SK-MEL-5 (cell line): ENCODE measurements around the gene FBXO34. TPM values are rescaled to one million over a fixed set of nuclear protein-coding genes. Genes with fewer than 3 reads are reported as not detected.
"Not testable (repeated sequence)": the region's sequence is repeated elsewhere in the genome, so short reads cannot be mapped to it uniquely, and the experiment has no call there.

Experiments used
- DNase-seq: peaks from one replicate; pipeline ENCODE4 v3.0.0-alpha.2; 2016; ENCODE audit warnings: low read depth, low spot score
- in situ Hi-C: cut with HindIII; loops from 2 replicates; pipeline ENCODE4 v1.10.0; 2016; ENCODE audit warnings: low sequenced_read_pairs, high pct_unique_total_duplicates, low pct_unique_long_range_greater_than_20kb
- total RNA-seq: library from RNA; depleted of rRNA; stranded (reverse); fragments of >200 nt; shearing (Covaris generic); gene quantifications from 2 replicates; pipeline ENCODE4 v1.2.3, GENCODE V29; 2014

The FBXO34 gene
- total RNA-seq, 1 experiment from 2014 or later: 15.6 TPM

DNA sequence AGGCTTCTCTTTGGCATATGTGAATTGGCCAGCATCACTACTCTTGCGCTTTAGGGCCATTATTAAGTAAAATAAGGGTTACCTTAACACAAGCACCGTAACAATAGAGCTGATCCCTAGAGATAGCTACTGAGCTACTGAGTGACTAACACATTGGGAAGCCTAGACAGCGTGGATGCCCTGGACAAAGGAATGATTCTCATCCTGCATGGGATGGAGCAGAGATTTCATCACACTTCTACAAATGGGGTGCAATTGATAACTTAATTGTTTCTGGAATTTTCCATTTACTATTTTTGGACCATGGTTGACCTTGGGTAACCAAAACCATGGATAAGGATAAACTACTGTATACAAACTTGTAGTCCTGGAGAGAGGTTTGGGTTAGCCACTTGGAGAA, 57.1 kb downstream of the FBXO34 start:
- in situ Hi-C loops: no loop called here
- DNase-seq: no peak

DNA sequence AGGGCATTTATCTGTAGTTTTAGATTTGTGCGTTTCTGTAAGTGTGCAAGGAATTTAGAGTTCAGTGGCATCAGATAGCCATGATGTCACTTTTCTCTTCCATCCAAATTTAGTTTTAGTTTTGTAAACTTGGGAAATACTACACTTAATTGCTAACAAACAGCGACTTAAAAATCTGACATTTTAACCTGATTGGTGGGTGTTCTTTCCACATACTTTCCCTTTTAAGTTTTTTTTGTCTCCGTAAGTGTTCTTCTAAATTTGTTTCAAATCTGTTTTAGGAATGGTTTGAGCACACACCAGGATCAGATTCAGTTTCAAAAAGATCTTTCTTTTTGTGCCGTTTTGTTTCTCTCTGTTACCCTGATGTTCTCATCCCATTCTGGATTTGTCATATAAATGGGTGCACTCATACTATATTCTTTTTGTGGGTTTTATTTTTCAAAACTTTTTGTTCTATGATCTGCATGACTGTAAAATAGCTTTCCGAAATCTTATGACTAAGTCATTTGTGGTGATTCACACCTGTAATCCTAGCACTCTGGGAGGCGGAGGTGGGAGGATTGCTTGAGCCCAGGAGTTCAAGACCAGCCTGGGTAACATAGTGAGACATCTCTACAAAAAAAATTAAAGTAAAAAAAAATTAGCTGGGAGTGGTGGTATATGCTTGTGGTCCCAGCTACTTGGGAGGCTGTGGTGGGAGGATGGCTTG, 58.9 kb downstream of the FBXO34 start:
- DNase-seq: no peak
- in situ Hi-C loops: no loop called here

DNA sequence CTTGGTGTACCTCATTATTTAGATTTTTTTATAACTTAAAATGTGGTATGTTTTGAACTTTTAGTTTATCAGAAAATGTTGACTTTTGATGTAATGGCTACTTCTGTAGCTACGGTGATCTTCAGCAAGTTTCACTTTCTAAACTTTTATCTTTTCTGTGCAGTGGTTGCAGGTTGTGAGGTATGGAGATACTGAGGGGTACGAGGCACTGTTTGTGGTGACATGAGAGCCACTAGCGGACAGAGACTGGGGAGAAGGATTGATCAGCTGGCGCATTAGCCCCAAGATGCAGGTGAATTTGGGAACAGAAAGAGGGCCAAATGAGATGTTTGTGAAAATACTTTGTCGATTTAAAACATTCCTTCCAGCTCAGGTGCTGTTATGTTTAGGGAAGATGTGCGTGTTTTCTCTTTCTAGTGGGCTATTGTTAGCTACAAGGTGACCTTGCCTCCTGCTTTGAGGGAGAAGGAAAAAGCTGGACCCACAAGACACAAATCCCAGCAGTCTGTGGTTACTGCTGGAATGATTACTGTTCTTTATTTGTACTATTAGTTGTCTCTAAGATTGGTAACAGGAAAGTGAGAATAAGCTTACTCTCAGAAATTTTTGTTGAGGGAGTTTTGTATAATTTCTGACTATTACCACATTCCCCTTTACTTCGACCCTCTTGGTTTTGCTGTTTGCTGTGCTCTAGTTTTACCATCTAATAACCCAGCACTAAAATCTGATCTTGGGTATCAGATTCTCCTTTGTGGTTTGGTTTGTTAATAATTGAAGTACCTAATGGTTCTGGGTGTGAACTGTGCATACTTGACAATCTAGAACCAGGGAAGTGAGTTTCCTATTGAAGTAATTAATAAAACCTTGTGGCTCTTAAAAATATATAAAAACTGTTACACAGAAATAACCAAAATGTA, 61.7 kb downstream of the FBXO34 start:
- in situ Hi-C loops: no loop called here
- DNase-seq: no peak

DNA sequence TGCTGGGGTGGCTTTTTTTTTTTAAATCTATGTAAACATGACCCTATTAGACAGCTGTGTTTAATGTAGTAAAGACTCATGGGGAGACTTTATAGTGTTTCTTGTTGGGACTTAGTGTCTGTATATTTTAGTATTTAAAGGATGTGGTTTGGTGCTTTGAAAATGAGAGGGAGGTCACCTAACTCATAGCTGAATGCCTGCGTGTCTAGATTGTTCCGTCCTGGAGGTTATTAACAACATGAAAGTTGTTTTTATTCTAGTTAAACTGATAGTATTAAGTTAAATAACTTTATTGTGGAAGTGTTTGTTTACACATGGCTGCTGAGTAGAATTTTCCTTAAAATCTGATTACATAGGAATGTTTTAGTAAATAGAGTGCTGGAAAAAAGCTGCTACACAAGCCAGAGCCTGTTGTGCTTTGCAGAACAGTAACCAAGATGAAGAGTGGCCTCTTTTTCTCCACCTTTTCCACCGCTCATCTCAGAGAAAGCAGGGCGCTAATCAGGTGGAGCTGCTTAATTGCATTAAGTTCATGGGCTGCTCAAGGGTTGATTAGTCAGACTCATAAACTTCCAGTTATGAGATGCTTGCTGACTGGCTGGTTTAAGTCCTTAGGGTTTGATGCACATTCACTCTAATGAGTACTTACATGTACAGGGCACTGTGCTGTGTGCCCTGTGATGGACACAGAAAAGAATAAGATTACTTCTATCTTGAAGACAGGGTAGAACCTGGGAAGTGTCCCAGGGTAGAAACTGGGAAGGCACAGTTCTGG, 62.7 kb downstream of the FBXO34 start:
- in situ Hi-C loops: no loop called here
- no peak for DNase-seq

DNA sequence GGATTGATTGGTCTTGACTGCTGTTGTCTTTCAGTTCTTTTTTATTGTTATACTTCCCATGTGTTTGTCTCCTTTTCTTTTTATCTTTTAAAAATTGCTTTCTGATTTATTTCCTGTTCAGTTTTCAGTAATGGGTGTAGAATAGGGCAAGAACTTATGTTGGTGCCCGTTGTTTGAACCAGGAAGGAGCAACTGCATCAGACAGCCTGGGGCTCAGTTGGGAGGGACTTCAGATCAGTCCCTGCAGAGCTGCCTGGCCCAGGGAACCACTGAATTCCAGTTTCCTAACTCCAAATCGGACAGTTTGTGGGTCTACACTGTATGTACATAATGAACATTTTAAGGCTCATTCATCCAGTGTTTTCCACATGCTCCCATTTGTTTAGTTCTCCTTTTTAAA, 64.9 kb downstream of the FBXO34 start:
- DNase-seq: peak; percentile 29
- in situ Hi-C loops: no loop called here

DNA sequence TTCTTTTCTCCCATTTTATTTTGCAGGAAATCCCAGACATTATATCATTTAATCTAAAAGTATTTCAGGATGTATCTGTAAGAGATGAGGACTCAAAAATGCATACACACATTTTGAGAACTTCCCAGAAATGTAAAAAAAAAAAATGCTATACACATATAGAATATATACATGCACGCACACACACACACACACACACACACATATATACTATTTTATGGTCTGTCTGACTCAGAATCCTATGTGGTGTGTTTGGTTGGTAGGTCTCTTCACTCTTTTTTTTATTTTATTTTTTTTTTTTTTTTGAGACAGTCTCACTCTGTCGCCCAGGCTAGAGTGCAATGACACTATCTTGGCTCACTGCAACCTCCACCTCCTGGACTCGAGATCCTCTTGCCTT, 65.5 kb downstream of the FBXO34 start:
- in situ Hi-C loops: no loop called here
- DNase-seq: no peak

DNA sequence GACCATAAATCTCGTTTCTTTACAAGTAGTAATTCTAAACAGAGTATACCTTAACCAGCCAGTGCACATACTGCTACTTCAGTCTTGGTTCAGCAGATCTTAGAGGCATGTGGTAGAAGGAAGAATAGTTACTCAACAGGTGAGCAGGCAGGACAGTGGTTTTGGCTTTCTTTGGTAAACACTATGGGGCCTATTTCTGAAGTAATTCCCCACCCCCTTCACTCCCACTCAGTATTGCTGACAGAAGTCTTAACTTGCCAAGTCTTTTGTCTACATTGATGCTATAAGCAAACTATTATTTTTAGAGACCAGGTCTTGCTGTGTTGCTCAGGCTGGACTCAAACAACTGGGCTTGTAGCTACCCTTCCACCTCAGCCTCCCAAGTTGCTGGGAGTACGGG, 68.5 kb downstream of the FBXO34 start:
- no peak for DNase-seq
- in situ Hi-C loops: no loop called here

DNA sequence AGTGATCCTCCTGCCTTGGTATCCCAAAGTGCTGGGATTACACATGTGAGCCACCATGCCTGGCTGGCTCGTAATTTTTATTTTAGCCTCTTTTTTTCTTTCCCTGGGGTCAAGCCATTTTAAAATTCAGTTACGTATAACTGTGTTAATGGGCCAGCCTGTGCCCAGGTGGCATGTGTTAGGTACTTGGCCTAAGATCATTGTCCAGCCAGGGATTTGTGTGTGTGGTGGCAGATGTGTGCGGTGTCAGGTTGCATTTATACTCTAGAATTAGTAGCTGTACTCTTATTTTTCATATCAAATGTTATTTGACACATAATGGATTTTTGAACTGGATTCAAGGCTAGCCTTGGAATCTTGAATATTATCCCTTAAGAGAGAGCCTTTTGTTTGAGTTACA, 69.3 kb downstream of the FBXO34 start:
- no peak for DNase-seq
- in situ Hi-C loops: no loop called here

DNA sequence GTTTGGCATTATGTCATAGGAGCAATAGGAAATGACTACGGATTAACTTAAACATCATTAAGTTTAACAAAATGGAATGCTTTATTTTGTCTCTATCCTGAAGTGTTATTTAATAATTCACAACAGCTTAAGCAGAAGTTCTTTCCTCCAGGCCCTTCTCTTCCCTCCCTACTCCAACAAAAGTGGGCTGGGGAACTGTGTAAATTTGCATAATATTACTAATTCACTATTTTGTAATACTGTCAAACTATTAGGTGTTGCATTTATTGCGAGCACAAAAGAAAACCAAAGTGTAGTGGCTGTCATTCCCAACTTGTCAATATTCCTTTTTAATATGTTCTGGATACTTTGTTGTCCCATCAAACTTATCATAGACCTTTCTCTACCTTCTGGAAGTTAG, 70.6 kb downstream of the FBXO34 start:
- in situ Hi-C loops: no loop called here
- no peak for DNase-seq

DNA sequence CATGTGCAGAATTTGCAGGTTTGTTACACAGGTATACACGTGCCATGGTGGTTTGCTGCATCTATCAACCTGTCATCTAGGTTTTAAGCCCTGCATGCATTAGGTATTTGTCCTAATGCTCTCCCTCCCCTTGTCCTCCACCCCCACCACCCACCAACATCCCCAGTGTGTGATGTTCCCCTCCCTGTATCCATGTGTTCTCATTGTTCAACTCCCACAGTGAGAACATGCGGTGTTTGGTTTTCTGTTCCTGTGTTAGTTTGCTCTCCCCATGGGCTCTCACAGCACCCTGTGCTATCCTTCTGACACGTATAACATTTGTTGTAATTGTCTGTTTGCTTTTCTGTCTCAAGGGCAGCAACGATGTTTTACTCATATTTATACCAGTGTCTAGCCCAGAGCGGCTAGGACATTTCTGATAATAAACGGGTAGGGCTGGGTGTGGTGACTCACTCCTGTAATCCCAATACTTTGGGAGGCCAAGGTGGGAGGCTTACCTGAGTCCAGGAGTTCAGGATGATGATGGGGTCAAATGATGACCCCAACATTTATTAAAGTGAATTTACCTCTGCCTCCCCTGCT, 73.5 kb downstream of the FBXO34 start:
- DNase-seq, in situ Hi-C loops: not testable (repeated sequence)

DNA sequence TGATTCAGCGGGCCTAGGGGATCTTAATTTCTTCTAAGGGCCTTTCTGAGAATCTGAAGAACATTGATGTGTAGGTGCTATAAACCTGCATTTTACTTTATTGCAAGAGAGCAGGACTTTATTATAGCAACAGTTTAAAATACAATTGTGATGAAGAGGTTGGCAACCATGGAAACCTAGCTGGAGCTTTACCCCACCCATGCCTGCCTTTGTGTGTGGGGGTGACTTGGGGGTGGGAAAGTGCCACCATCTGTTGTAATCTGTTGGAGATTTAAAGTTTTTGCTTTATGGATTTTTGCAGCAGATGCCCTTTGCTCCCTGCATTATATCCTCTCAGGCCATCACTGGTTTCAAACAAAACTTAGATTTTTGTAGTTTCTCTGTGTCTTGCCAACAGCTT, 75.8 kb downstream of the FBXO34 start:
- DNase-seq: no peak
- in situ Hi-C loops: no loop called here

DNA sequence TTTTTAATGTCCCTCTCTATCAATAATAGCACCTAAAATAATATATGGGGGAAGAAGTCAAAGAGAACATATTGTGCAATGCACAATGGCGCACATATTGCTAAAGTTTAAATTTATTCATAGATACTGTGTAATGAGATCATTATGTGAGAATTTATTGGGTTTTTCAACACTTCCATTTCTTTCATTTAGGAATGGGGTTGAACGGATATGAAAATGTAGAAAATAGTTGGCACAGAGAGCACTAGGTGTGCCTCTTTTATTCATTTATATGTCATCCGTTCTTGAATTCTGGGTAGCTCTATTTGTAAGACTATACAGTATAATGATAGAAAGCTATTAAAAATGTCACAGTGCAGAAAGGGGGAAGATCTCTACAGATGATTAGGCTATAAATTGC, 76.5 kb downstream of the FBXO34 start:
- in situ Hi-C loops: no loop called here
- DNase-seq: no peak

DNA sequence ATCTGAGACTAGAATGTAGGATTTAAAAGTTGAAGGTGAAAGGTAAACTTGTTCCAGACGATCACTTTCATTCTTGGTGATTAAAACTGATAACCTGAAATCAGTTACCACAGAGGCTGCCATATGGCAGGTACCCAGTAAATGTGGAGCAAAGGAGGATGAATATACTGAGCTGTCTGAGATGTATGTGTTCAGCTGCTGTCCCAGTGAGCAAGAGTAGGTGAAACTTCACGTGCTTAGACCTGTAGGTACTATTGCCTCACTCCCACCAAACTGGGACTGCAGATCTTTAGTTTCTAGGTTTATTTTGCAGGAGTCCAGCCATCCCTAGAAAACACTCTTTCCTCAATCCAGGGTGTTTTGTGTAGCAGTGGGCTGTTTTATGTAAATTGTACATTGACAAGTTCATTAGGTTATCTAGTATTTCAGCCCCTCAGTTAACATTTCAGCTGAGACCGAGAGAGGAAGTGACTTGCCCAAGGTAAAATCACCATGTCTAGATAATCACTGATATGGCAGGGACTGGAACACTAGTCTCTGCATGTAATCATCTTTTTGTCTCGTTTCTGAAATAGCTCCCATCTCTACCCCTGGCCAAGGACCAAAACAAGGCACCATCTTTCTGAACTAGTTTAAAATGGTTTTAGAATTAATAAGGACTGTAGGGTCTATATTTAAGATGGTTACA, 77.7 kb downstream of the FBXO34 start:
- in situ Hi-C loops: no loop called here
- DNase-seq: no peak

DNA sequence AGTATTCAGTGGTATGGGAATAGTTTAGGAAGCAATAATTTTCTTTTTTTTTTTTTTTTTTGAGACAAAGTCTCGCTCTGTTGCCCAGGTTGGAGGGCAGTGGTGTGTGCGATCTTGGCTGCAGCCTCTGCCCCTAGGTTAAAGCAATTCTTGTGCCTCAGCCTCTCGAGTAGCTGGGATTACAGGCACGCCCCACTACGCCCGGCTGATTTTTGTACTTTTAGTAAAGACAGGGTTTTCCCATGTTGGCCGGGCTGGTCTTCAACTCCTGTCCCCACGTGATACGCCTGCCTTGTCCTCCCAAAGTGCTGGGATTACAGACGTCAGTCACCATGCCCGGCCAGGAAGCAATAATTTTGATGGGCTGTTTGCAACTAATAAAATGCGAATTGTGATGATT, 78.3 kb downstream of the FBXO34 start:
- in situ Hi-C loops: no loop called here
- DNase-seq: no peak

DNA sequence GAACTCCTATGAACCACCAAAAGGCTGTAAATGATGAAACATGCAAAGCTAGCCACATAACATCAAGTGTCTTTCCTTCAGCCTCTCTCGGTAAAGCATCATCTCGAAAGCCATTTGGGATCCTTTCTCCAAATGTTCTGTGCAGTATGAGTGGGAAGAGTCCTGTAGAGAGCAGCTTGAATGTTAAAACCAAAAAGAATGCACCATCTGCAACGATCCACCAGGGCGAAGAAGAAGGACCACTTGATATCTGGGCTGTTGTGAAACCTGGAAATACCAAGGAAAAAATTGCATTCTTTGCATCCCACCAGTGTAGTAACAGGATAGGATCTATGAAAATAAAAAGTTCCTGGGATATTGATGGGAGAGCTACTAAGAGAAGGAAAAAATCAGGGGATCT, 79.2 kb downstream of the FBXO34 start:
- in situ Hi-C loops: no loop called here

DNA sequence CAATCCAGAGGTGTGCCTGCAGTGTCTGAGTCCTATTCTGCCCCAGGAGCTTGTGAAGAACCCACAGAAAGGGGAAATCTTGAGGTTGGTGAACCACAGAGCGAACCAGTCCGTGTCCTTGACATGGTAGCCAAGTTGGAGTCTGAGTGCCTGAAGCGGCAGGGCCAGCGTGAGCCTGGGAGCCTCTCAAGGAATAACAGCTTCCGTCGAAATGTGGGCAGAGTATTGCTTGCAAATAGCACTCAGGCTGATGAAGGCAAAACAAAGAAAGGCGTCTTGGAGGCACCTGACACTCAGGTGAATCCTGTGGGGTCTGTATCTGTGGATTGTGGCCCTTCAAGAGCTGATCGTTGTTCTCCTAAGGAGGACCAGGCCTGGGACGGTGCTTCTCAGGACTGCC, 79.9 kb downstream of the FBXO34 start:
- DNase-seq: no peak
- in situ Hi-C loops: no loop called here

More for the DNA sequence above, 79.2 kb downstream of the FBXO34 start:
- DNase-seq: no peak

DNA sequence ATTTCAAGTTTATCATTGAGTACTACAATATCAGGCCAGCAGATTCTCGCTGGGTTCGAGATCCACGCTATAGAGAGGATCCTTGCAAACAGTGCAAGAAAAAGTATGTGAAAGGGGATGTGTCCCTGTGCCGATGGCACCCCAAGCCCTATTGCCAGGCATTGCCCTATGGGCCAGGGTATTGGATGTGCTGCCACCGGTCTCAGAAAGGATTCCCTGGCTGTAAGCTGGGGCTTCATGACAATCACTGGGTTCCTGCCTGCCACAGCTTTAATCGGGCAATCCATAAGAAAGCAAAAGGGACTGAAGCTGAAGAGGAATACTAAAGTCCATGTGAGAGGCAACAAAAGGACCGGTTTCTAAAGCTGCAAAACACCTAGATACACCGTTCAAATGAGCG, 81.0 kb downstream of the FBXO34 start:
- DNase-seq: no peak
- in situ Hi-C loops: no loop called here
